Astrocyte (in vitro differentiated cells and primary cell): ENCODE data around the gene CYP20A1. TPM values are rescaled to one million over a fixed set of nuclear protein-coding genes. Genes with fewer than 3 reads are reported as not detected.
"Not testable (repeated sequence)": the region's sequence is repeated elsewhere in the genome, so short reads cannot be mapped to it uniquely, and the experiment has no call there.

Experiments used
- DNase-seq: peaks from one replicate; pipeline ENCODE4 v3.0.0-alpha.2; 2010; ENCODE audit warnings: low read depth
- FAIRE-seq: peaks from 2 replicates; lab custom pipeline; 2011; peaks lifted over from hg19 to GRCh38; lab: Jason Lieb, UNC
- H2AFZ ChIP-seq: 2 replicates; pipeline ENCODE4 v1.6.0; 2012; ENCODE audit warnings: low read depth, low read length, inconsistent platforms
- H3K27ac ChIP-seq: 2 replicates; pipeline ENCODE4 v1.5.1; 2011; ENCODE audit warnings: low read depth, low read length, inconsistent platforms
- H3K27me3 ChIP-seq: 2 replicates; pipeline ENCODE4 v1.6.0; 2011; ENCODE audit warnings: low read length, inconsistent platforms; ENCODE audit not compliant: insufficient read depth
- H3K36me3 ChIP-seq: 2 replicates; pipeline ENCODE4 v1.5.1; 2011; ENCODE audit warnings: low read length, inconsistent platforms; ENCODE audit not compliant: insufficient read depth
- H3K4me1 ChIP-seq: 2 replicates; pipeline ENCODE4 v1.5.1; 2011; ENCODE audit warnings: low read length, inconsistent platforms; ENCODE audit not compliant: insufficient read depth
- H3K4me2 ChIP-seq: 2 replicates; pipeline ENCODE4 v1.6.0; 2012; ENCODE audit warnings: low read length, inconsistent platforms
- H3K4me3 ChIP-seq: 2 replicates; pipeline ENCODE4 v1.5.1; 2011; ENCODE audit warnings: low read depth, mild to moderate bottlenecking, low read length, inconsistent platforms; ENCODE audit not compliant: insufficient read depth
- H3K79me2 ChIP-seq: 2 replicates; pipeline ENCODE4 v1.6.0; 2012; ENCODE audit warnings: mild to moderate bottlenecking, low read length, inconsistent platforms; ENCODE audit not compliant: insufficient read depth
- H3K9ac ChIP-seq: 2 replicates; pipeline ENCODE4 v1.6.0; 2012; ENCODE audit warnings: mild to moderate bottlenecking, low read length, inconsistent platforms
- H3K9me3 ChIP-seq: 2 replicates; pipeline ENCODE4 v1.5.1; 2012; ENCODE audit warnings: low read depth, mild to moderate bottlenecking, low read length, inconsistent platforms; ENCODE audit not compliant: insufficient read depth
- H4K20me1 ChIP-seq: 2 replicates; pipeline ENCODE4 v1.6.0; 2012; ENCODE audit warnings: low read length, inconsistent platforms; ENCODE audit not compliant: insufficient read depth
- H3K27ac Mint-ChIP-seq: one replicate; pipeline ENCODE4 v1.8.0; 2021; ENCODE audit warnings: mild to moderate bottlenecking, mixed read lengths; ENCODE audit not compliant: unreplicated experiment
- H3K27me3 Mint-ChIP-seq: one replicate; pipeline ENCODE4 v1.8.0; 2021; ENCODE audit warnings: low read depth, mixed read lengths; ENCODE audit not compliant: unreplicated experiment
- H3K36me3 Mint-ChIP-seq: one replicate; pipeline ENCODE4 v1.8.0; 2021; ENCODE audit warnings: low read depth, mixed read lengths; ENCODE audit not compliant: unreplicated experiment
- H3K4me1 Mint-ChIP-seq: one replicate; pipeline ENCODE4 v1.8.0; 2021; ENCODE audit warnings: low read depth, mixed read lengths; ENCODE audit not compliant: unreplicated experiment
- H3K4me3 Mint-ChIP-seq: one replicate; pipeline ENCODE4 v1.8.0; 2021; ENCODE audit warnings: mild to moderate bottlenecking, moderate library complexity, mixed read lengths; ENCODE audit not compliant: unreplicated experiment
- H3K9me3 Mint-ChIP-seq: one replicate; pipeline ENCODE4 v1.8.0; 2021; ENCODE audit warnings: mild to moderate bottlenecking, mixed read lengths; ENCODE audit not compliant: unreplicated experiment
- CTCF ChIP-seq: IDR thresholded peaks from 2 replicates; pipeline ENCODE4 v1.5.1; 2011; ENCODE audit warnings: low read depth, mild to moderate bottlenecking, inconsistent platforms, low read length, moderate library complexity; ENCODE audit not compliant: insufficient read depth
- EZH2 ChIP-seq: IDR thresholded peaks from 2 replicates; pipeline ENCODE4 v1.6.1; 2012; ENCODE audit warnings: mild to moderate bottlenecking, low read length, inconsistent platforms; ENCODE audit not compliant: insufficient read depth
- total RNA-seq: library from RNA; stranded (reverse); gene quantifications from 2 replicates; pipeline ENCODE4 v1.2.1, GENCODE V29; 2021

The CYP20A1 gene
- total RNA-seq, 1 donor from 2014 or later, result 14.4 TPM

- Histone ChIP-seq H2AFZ (no peak overlapping the region), H3K36me3 (no peaks in the 10 kb centered on the region), H3K4me3 (no peak overlapping the region), H3K27me3 (no peaks in the 10 kb centered on the region), H4K20me1 (peaks cover 27% of the 10 kb centered on the region), H3K79me2 (peaks cover 85% of the 10 kb centered on the region), H3K9me3 (no peaks in the 10 kb centered on the region), H3K27ac (peak overlapping the region; percentile 30), H3K4me2 (peak overlapping the region; percentile 42), H3K4me1 (peaks cover 6% of the 10 kb centered on the region), H3K9ac (no peak overlapping the region)
- TF ChIP-seq CTCF, result no peak
- TF ChIP-seq EZH2, result no peak
- peak overlapping the region; percentile 27 for H3K27ac Mint-ChIP-seq
- H3K36me3 Mint-ChIP-seq, result peaks cover 5% of the 10 kb centered on the region
- no peaks in the 10 kb centered on the region for H3K27me3 Mint-ChIP-seq
- H3K4me3 Mint-ChIP-seq, result no peak overlapping the region
- FAIRE-seq (peak; percentile 68), DNase-seq (peak; percentile 89)
- no peaks in the 10 kb centered on the region for H3K9me3 Mint-ChIP-seq
- peaks cover 12% of the 10 kb centered on the region for H3K4me1 Mint-ChIP-seq
Measured at GRCh38 chr2:203340791-203341487, 102.1 kb downstream of the CYP20A1 start.

DNA sequence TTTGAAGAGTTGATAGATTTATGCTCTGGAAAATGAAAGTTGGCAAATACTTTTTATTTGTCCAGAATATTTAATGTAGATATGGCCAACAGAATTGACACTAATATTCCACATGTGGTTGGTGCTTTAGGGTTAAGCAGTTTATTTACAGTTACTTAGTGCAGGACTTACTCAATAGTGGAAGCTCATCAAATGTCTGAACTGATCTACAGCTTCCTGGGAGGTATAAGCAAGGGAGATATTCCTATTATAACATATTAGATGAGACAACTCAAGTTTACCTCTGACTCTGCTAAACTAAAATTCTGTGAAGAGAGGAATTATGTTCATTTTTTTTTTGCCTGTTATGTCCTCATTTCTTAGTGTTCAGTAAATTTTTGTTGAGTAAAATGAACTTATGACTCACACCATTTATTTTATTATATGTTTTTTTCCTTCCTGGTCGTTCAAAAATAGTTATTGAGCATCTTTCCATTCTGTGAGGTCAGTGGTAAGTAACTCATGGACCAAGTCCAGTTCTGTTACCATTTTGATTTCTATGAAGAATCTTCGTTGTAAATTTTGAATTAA is 103.0 kb downstream of the CYP20A1 start:
- no peak for FAIRE-seq
- H3K27ac ChIP-seq, result no peak overlapping the region

DNA sequence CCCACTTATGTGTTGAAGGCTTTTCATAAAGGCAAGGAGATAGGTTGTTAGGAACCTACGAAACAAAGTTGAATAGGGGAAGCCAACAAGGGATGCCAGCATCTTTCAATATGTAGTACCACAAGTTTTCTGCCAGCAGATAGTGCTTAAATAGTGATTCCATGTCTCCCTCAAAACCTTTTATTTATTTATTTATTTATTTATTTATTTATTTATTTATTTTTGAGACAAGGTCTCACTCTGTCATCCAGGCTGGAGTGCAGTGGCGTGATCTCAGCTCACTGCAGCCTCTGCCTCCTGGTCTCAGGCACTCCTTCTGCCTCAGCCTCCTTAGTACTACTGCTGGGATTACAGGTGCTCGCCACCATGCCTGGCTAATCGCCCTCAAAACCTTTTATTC is 103.6 kb downstream of the CYP20A1 start:
- not testable (repeated sequence) for H3K4me3 Mint-ChIP-seq, H3K36me3 Mint-ChIP-seq, H3K4me1 ChIP-seq, H3K27me3 ChIP-seq, H3K27me3 Mint-ChIP-seq, H3K9me3 Mint-ChIP-seq, H3K27ac ChIP-seq, H3K9ac ChIP-seq, FAIRE-seq, H3K4me2 ChIP-seq, H2AFZ ChIP-seq, H3K4me3 ChIP-seq, H3K36me3 ChIP-seq, DNase-seq, H3K27ac Mint-ChIP-seq, H3K9me3 ChIP-seq
- peaks cover 12% of the 10 kb centered on the region for H3K4me1 Mint-ChIP-seq
- Histone ChIP-seq H3K79me2 (peaks cover 85% of the 10 kb centered on the region), H4K20me1 (peaks cover 26% of the 10 kb centered on the region)

More for the DNA sequence above, 103.0 kb downstream of the CYP20A1 start:
- no peaks in the 10 kb centered on the region for H3K27me3 ChIP-seq
- DNase-seq, result no peak
- no peak overlapping the region for H3K4me3 ChIP-seq
- no peaks in the 10 kb centered on the region for H3K27me3 Mint-ChIP-seq
- H3K36me3 ChIP-seq, result no peaks in the 10 kb centered on the region
- H3K9ac ChIP-seq, result no peak overlapping the region
- no peak overlapping the region for H2AFZ ChIP-seq
- TF ChIP-seq CTCF, result no peak
- no peak for TF ChIP-seq EZH2
- H3K4me3 Mint-ChIP-seq, result no peak overlapping the region
- peaks cover 26% of the 10 kb centered on the region for H4K20me1 ChIP-seq
- no peak overlapping the region for H3K4me2 ChIP-seq
- H3K36me3 Mint-ChIP-seq, result peaks cover 5% of the 10 kb centered on the region
- H3K79me2 ChIP-seq, result peaks cover 85% of the 10 kb centered on the region
- peaks cover 6% of the 10 kb centered on the region for H3K4me1 ChIP-seq
- H3K9me3 ChIP-seq, result no peaks in the 10 kb centered on the region
- H3K27ac Mint-ChIP-seq, result peak overlapping the region; percentile 4
- peaks cover 12% of the 10 kb centered on the region for H3K4me1 Mint-ChIP-seq
- H3K9me3 Mint-ChIP-seq, result no peaks in the 10 kb centered on the region
